ENCODE data around the gene PIAS1. TPM values are rescaled to one million over a fixed set of nuclear protein-coding genes. Genes with fewer than 3 reads are reported as not detected.
A peak's percentile ranks its signal among the peaks of the same experiment; 100 is the strongest.

Gene PIAS1
- total RNA-seq, 2 donors from 2014 or later = 43.3 to 48.1 TPM

- ATAC-seq (replicated peaks in 1 of 2) = no peak
- H3K4me3 Mint-ChIP-seq = peak overlapping the region in 1 of 2 donors; percentile 37
- peaks cover 0 to 2% of the 10 kb centered on the region in 2 donors for H3K36me3 Mint-ChIP-seq (ENCODE audit: insufficient read depth in 2 of 2)
- no peaks in the 10 kb centered on the region for H3K9me3 Mint-ChIP-seq
- peaks cover 60% of the 10 kb centered on the region for H3K4me1 Mint-ChIP-seq (ENCODE audit: low read depth)
- DNase-seq = no peak
- no peak overlapping the region for H3K27ac Mint-ChIP-seq
- no peaks in the 10 kb centered on the region for H3K27me3 Mint-ChIP-seq (ENCODE audit: low read depth)
These were observed 7.1 kb downstream of the PIAS1 start for GRCh38 chr15:68061171-68061570.

GRCh38 chr15:68061602-68062001 is 7.5 kb downstream of the PIAS1 start:
- Mint-ChIP-seq H3K27me3 (ENCODE audit: low read depth) (no peaks in the 10 kb centered on the region), H3K27ac (no peak overlapping the region), H3K9me3 (no peaks in the 10 kb centered on the region), H3K4me3 (peak overlapping the region in 1 of 2 donors; percentile 16), H3K36me3 (ENCODE audit: insufficient read depth in 2 of 2) (peaks cover 0 to 2% of the 10 kb centered on the region in 2 donors), H3K4me1 (ENCODE audit: low read depth) (peaks cover 55% of the 10 kb centered on the region)
- ATAC-seq (replicated peaks in 1 of 2) (no peak), DNase-seq (no peak)

GRCh38 chr15:68062214-68062613 is 8.1 kb downstream of the PIAS1 start:
- H3K36me3 Mint-ChIP-seq (ENCODE audit: insufficient read depth in 2 of 2) = peaks cover 0 to 2% of the 10 kb centered on the region in 2 donors
- ATAC-seq (replicated peaks in 1 of 2) (no peak), DNase-seq (no peak)
- no peak overlapping the region for H3K27ac Mint-ChIP-seq
- peaks cover 49% of the 10 kb centered on the region for H3K4me1 Mint-ChIP-seq (ENCODE audit: low read depth)
- no peaks in the 10 kb centered on the region for H3K9me3 Mint-ChIP-seq
- H3K4me3 Mint-ChIP-seq = peak overlapping the region in 1 of 2 donors; percentile 16
- no peaks in the 10 kb centered on the region for H3K27me3 Mint-ChIP-seq (ENCODE audit: low read depth)

- DNase-seq = no peak
- ATAC-seq (replicated peaks in 1 of 2) = no peak
- no peaks in the 10 kb centered on the region for H3K9me3 Mint-ChIP-seq
- H3K36me3 Mint-ChIP-seq (ENCODE audit: insufficient read depth in 2 of 2) = peaks cover 0 to 4% of the 10 kb centered on the region in 2 donors
- H3K27ac Mint-ChIP-seq = no peak overlapping the region
- peaks cover 45% of the 10 kb centered on the region for H3K4me1 Mint-ChIP-seq (ENCODE audit: low read depth)
- H3K4me3 Mint-ChIP-seq = no peak overlapping the region
- no peaks in the 10 kb centered on the region for H3K27me3 Mint-ChIP-seq (ENCODE audit: low read depth)
These were observed 8.9 kb downstream of the PIAS1 start for GRCh38 chr15:68062946-68063465.

GRCh38 chr15:68063606-68064005 is 9.5 kb downstream of the PIAS1 start:
- no peak overlapping the region for H3K27ac Mint-ChIP-seq
- peaks cover 0 to 4% of the 10 kb centered on the region in 2 donors for H3K36me3 Mint-ChIP-seq (ENCODE audit: insufficient read depth in 2 of 2)
- H3K27me3 Mint-ChIP-seq (ENCODE audit: low read depth) = no peaks in the 10 kb centered on the region
- H3K9me3 Mint-ChIP-seq = no peaks in the 10 kb centered on the region
- DNase-seq (no peak), ATAC-seq (replicated peaks in 1 of 2) (no peak)
- H3K4me3 Mint-ChIP-seq = no peak overlapping the region
- H3K4me1 Mint-ChIP-seq (ENCODE audit: low read depth) = peaks cover 40% of the 10 kb centered on the region

GRCh38 chr15:68073576-68074288 is 19.6 kb downstream of the PIAS1 start:
- H3K4me1 Mint-ChIP-seq (ENCODE audit: low read depth) = peaks cover 49% of the 10 kb centered on the region
- H3K4me3 Mint-ChIP-seq = no peak overlapping the region
- no peaks in the 10 kb centered on the region for H3K36me3 Mint-ChIP-seq (ENCODE audit: insufficient read depth in 2 of 2)
- no peaks in the 10 kb centered on the region for H3K9me3 Mint-ChIP-seq
- DNase-seq (no peak), ATAC-seq (replicated peaks in 1 of 2) (no peak)
- H3K27me3 Mint-ChIP-seq (ENCODE audit: low read depth) = no peaks in the 10 kb centered on the region
- no peak overlapping the region for H3K27ac Mint-ChIP-seq

- Mint-ChIP-seq H3K36me3 (ENCODE audit: insufficient read depth in 2 of 2) (no peaks in the 10 kb centered on the region), H3K27ac (no peak overlapping the region), H3K27me3 (ENCODE audit: low read depth) (no peaks in the 10 kb centered on the region), H3K4me3 (no peak overlapping the region), H3K9me3 (no peaks in the 10 kb centered on the region), H3K4me1 (ENCODE audit: low read depth) (peaks cover 52% of the 10 kb centered on the region)
- ATAC-seq (replicated peaks in 1 of 2) = no peak
- DNase-seq = no peak
These were observed 21.8 kb downstream of the PIAS1 start for GRCh38 chr15:68075764-68076385.

GRCh38 chr15:68078365-68078764 is 24.2 kb downstream of the PIAS1 start:
- Mint-ChIP-seq H3K9me3 (no peaks in the 10 kb centered on the region), H3K4me3 (no peak overlapping the region), H3K27ac (no peak overlapping the region), H3K27me3 (ENCODE audit: low read depth) (no peaks in the 10 kb centered on the region), H3K4me1 (ENCODE audit: low read depth) (peaks cover 69% of the 10 kb centered on the region), H3K36me3 (ENCODE audit: insufficient read depth in 2 of 2) (no peaks in the 10 kb centered on the region)
- ATAC-seq (replicated peaks in 1 of 2) = no peak
- DNase-seq = no peak

GRCh38 chr15:68080334-68080733 is 26.2 kb downstream of the PIAS1 start:
- H3K4me3 Mint-ChIP-seq = peak overlapping the region in 1 of 2 donors; percentile 50
- peak overlapping the region; percentile 63 for H3K27ac Mint-ChIP-seq
- H3K27me3 Mint-ChIP-seq (ENCODE audit: low read depth) = no peaks in the 10 kb centered on the region
- no peak for DNase-seq
- no peaks in the 10 kb centered on the region for H3K36me3 Mint-ChIP-seq (ENCODE audit: insufficient read depth in 2 of 2)
- no peak for ATAC-seq (replicated peaks in 1 of 2)
- no peaks in the 10 kb centered on the region for H3K9me3 Mint-ChIP-seq
- peaks cover 61% of the 10 kb centered on the region for H3K4me1 Mint-ChIP-seq (ENCODE audit: low read depth)

- Mint-ChIP-seq H3K27me3 (ENCODE audit: low read depth) (no peaks in the 10 kb centered on the region), H3K27ac (peak overlapping the region; percentile 89), H3K4me1 (ENCODE audit: low read depth) (peaks cover 57% of the 10 kb centered on the region), H3K9me3 (no peaks in the 10 kb centered on the region), H3K4me3 (peak overlapping the region in 1 of 2 donors; percentile 45), H3K36me3 (ENCODE audit: insufficient read depth in 2 of 2) (no peaks in the 10 kb centered on the region)
- ATAC-seq (replicated peaks in 1 of 2) (no peak), DNase-seq (no peak)
These were observed 26.7 kb downstream of the PIAS1 start for GRCh38 chr15:68080783-68081182.

GRCh38 chr15:68081869-68082505 is 27.9 kb downstream of the PIAS1 start:
- no peak for DNase-seq
- Mint-ChIP-seq H3K27me3 (ENCODE audit: low read depth) (no peaks in the 10 kb centered on the region), H3K4me1 (ENCODE audit: low read depth) (peaks cover 45% of the 10 kb centered on the region), H3K27ac (peak overlapping the region; percentile 89), H3K36me3 (ENCODE audit: insufficient read depth in 2 of 2) (peaks cover 0 to 3% of the 10 kb centered on the region in 2 donors), H3K9me3 (no peaks in the 10 kb centered on the region), H3K4me3 (peak overlapping the region in 1 of 2 donors; percentile 45)
- no peak for ATAC-seq (replicated peaks in 1 of 2)

GRCh38 chr15:68082735-68083134 is 28.6 kb downstream of the PIAS1 start:
- Mint-ChIP-seq H3K36me3 (ENCODE audit: insufficient read depth in 2 of 2) (peaks cover 0 to 3% of the 10 kb centered on the region in 2 donors), H3K27ac (no peak overlapping the region), H3K9me3 (no peaks in the 10 kb centered on the region), H3K27me3 (ENCODE audit: low read depth) (no peaks in the 10 kb centered on the region), H3K4me1 (ENCODE audit: low read depth) (peaks cover 42% of the 10 kb centered on the region), H3K4me3 (no peak overlapping the region)
- ATAC-seq (replicated peaks in 1 of 2) (no peak), DNase-seq (no peak)

GRCh38 chr15:68083463-68083862 is 29.3 kb downstream of the PIAS1 start:
- Mint-ChIP-seq H3K9me3 (no peaks in the 10 kb centered on the region), H3K27ac (no peak overlapping the region), H3K4me1 (ENCODE audit: low read depth) (peaks cover 35% of the 10 kb centered on the region), H3K36me3 (ENCODE audit: insufficient read depth in 2 of 2) (peaks cover 0 to 3% of the 10 kb centered on the region in 2 donors), H3K4me3 (no peak overlapping the region), H3K27me3 (ENCODE audit: low read depth) (no peaks in the 10 kb centered on the region)
- DNase-seq = no peak
- no peak for ATAC-seq (replicated peaks in 1 of 2)

Data from activated T-cell treated with anti-CD3 and anti-CD28 coated beads, Interleukin-2, amount 50 U/mL, for 72 hours (primary cell).